H9 (cell line): Measurements from ENCODE around the gene C1orf21. TPM values are rescaled to one million over a fixed set of nuclear protein-coding genes. Genes with fewer than 3 reads are reported as not detected.

ENCODE experiments used
- DNase-seq: peaks from one replicate; pipeline ENCODE4 v3.0.0-alpha.2; 2017
- H2AFZ ChIP-seq: one replicate; pipeline ENCODE4 v1.6.1; 2013; ENCODE audit warnings: mild to moderate bottlenecking, low read length, control low read depth, moderate library complexity
- H2AK5ac ChIP-seq: 2 replicates; pipeline ENCODE4 v1.6.1; 2013; ENCODE audit warnings: low read length, control low read depth, mixed read lengths; ENCODE audit not compliant: insufficient read length
- H2BK120ac ChIP-seq: one replicate; pipeline ENCODE4 v1.6.1; 2013; ENCODE audit warnings: low read depth, mild to moderate bottlenecking, low read length, control low read depth, inconsistent platforms; ENCODE audit not compliant: poor library complexity, severe bottlenecking
- H2BK12ac ChIP-seq: 2 replicates; pipeline ENCODE4 v1.6.1; 2013; ENCODE audit warnings: low read length, control low read depth, mixed read lengths, low read depth; ENCODE audit not compliant: insufficient read length
- H2BK15ac ChIP-seq: 2 replicates; pipeline ENCODE4 v1.6.1; 2013; ENCODE audit warnings: low read depth, low read length, control low read depth
- H2BK20ac ChIP-seq: one replicate; pipeline ENCODE4 v1.6.1; 2013; ENCODE audit warnings: low read depth, mild to moderate bottlenecking, low read length, control low read depth, inconsistent platforms; ENCODE audit not compliant: poor library complexity, severe bottlenecking
- H2BK5ac ChIP-seq: 2 replicates; pipeline ENCODE4 v1.6.1; 2013; ENCODE audit warnings: low read length, control low read depth, mixed read lengths; ENCODE audit not compliant: insufficient read length
- H3K14ac ChIP-seq: 2 replicates; pipeline ENCODE4 v1.6.1; 2013; ENCODE audit warnings: low read length, control low read depth; ENCODE audit not compliant: insufficient read depth
- H3K18ac ChIP-seq: 2 replicates; pipeline ENCODE4 v1.6.1; 2013; ENCODE audit warnings: low read depth, mild to moderate bottlenecking, mixed read lengths, low read length, control low read depth; ENCODE audit not compliant: insufficient read length
- H3K23ac ChIP-seq: 2 replicates; pipeline ENCODE4 v1.6.1; 2013; ENCODE audit warnings: low read length, control low read depth, mixed read lengths, low read depth; ENCODE audit not compliant: insufficient read length
- H3K23me2 ChIP-seq: 2 replicates; pipeline ENCODE4 v1.6.1; 2013; ENCODE audit warnings: low read depth, mild to moderate bottlenecking, mixed read lengths, low read length, control low read depth; ENCODE audit not compliant: insufficient read length, poor library complexity, severe bottlenecking
- H3K27ac ChIP-seq: 2 replicates; pipeline ENCODE4 v1.5.1; 2013; ENCODE audit warnings: low read length, control low read depth, mixed read lengths, low read depth; ENCODE audit not compliant: insufficient read length
- H3K27me3 ChIP-seq: 2 replicates; pipeline ENCODE4 v1.6.1; 2013; ENCODE audit warnings: low read length, control low read depth, inconsistent platforms; ENCODE audit not compliant: insufficient read depth
- H3K4ac ChIP-seq: 2 replicates; pipeline ENCODE4 v1.6.1; 2013; ENCODE audit warnings: low read depth, mild to moderate bottlenecking, control low read depth, inconsistent platforms, low read length, moderate library complexity
- H3K4me1 ChIP-seq: 2 replicates; pipeline ENCODE4 v1.6.1; 2013; ENCODE audit warnings: low read length, control low read depth, inconsistent platforms; ENCODE audit not compliant: insufficient read depth
- H3K4me2 ChIP-seq: 2 replicates; pipeline ENCODE4 v1.6.1; 2013; ENCODE audit warnings: low read length, control low read depth, mixed read lengths; ENCODE audit not compliant: insufficient read length, insufficient read depth
- H3K56ac ChIP-seq: 2 replicates; pipeline ENCODE4 v1.6.1; 2013; ENCODE audit warnings: low read depth, mild to moderate bottlenecking, mixed read lengths, low read length, control low read depth; ENCODE audit not compliant: insufficient read length
- H3K79me1 ChIP-seq: 2 replicates; pipeline ENCODE4 v1.6.1; 2013; ENCODE audit warnings: low read depth, mild to moderate bottlenecking, moderate library complexity, low read length, control low read depth, inconsistent platforms; ENCODE audit not compliant: insufficient read depth, poor library complexity, severe bottlenecking
- H3K79me2 ChIP-seq: 2 replicates; pipeline ENCODE4 v1.6.1; 2013; ENCODE audit warnings: low read length, control low read depth, inconsistent platforms; ENCODE audit not compliant: insufficient read depth
- H3K9ac ChIP-seq: 2 replicates; pipeline ENCODE4 v1.6.1; 2013; ENCODE audit warnings: low read length, control low read depth, mixed read lengths; ENCODE audit not compliant: insufficient read length; ENCODE audit errors: extremely low read depth
- H3K9me3 ChIP-seq: one replicate; pipeline ENCODE4 v1.6.1; 2013; ENCODE audit warnings: low read depth, low read length, inconsistent platforms; ENCODE audit not compliant: control insufficient read depth
- H3T11ph ChIP-seq: one replicate; pipeline ENCODE4 v1.6.1; 2013; ENCODE audit warnings: mild to moderate bottlenecking, low read length, control low read depth, inconsistent platforms
- H4K20me1 ChIP-seq: one replicate; pipeline ENCODE4 v1.6.1; 2013; ENCODE audit not compliant: control insufficient read depth, insufficient read length, insufficient read depth
- H4K5ac ChIP-seq: 2 replicates; pipeline ENCODE4 v1.6.1; 2013; ENCODE audit warnings: low read depth, mild to moderate bottlenecking, mixed read lengths, low read length, control low read depth; ENCODE audit not compliant: insufficient read length
- H4K8ac ChIP-seq: replicated peaks from 2 replicates; pipeline ENCODE4 v1.6.1; 2013; ENCODE audit warnings: low read length, control low read depth, mixed read lengths, low read depth; ENCODE audit not compliant: insufficient read length
- H4K91ac ChIP-seq: 2 replicates; pipeline ENCODE4 v1.6.1; 2013; ENCODE audit warnings: low read depth, mild to moderate bottlenecking, moderate library complexity, mixed read lengths, low read length, control low read depth; ENCODE audit not compliant: insufficient read length
- H3K27ac Mint-ChIP-seq, 3 experiments: 2 replicates in 2 of 3; 3 replicates in 1 of 3; pipeline ENCODE4 v1.8.0; 2020 to 2021; ENCODE audit warnings: mixed read lengths in 3 of 3, mild to moderate bottlenecking in 1 of 3, moderate library complexity in 1 of 3
- H3K27me3 Mint-ChIP-seq: 2 replicates; pipeline ENCODE4 v1.8.0; 2021; ENCODE audit warnings: low read depth, mild to moderate bottlenecking, moderate library complexity, mixed read lengths
- H3K36me3 Mint-ChIP-seq, 3 experiments: 2 replicates in 2 of 3; 3 replicates in 1 of 3; pipeline ENCODE4 v1.8.0; 2020 to 2021; ENCODE audit warnings: low read depth in 3 of 3, mixed read lengths in 3 of 3; ENCODE audit not compliant: insufficient read depth in 1 of 3
- H3K4me1 Mint-ChIP-seq, 2 experiments: 2 replicates each; pipeline ENCODE4 v1.8.0; 2020; ENCODE audit warnings: mixed read lengths in 2 of 2
- H3K4me3 Mint-ChIP-seq, 2 experiments: 2 replicates in 1 of 2; 3 replicates in 1 of 2; pipeline ENCODE4 v1.8.0; 2020 to 2021; ENCODE audit warnings: mild to moderate bottlenecking in 2 of 2, mixed read lengths in 2 of 2, moderate library complexity in 1 of 2
- H3K9me3 Mint-ChIP-seq, 2 experiments: 2 replicates in 1 of 2; 3 replicates in 1 of 2; pipeline ENCODE4 v1.8.0; 2020; ENCODE audit warnings: mild to moderate bottlenecking in 2 of 2, mixed read lengths in 2 of 2, moderate library complexity in 1 of 2
- CTCF ChIP-seq: fragments of 200-600 bp; sonication (generic); conservative IDR thresholded peaks from 3 replicates; pipeline ENCODE4 v1.8.0; 2021; ENCODE audit warnings: antibody characterized with exemption, mild to moderate bottlenecking
- WGBS: extraction: QIAGEN DNeasy Blood & Tissue Kit; methylation state at CpG from one replicate; pipeline ENCODE4 v1.1.7; 2013; ENCODE audit warnings: missing lambda C conversion rate, low lambda C conversion rate, mixed read lengths; ENCODE audit not compliant: insufficient read length; ENCODE audit errors: extremely low coverage; 5-methylcytosine and 5-hydroxymethylcytosine counted together
- total RNA-seq: library from RNA; stranded (reverse); gene quantifications from 2 replicates; pipeline ENCODE4 v1.2.1, GENCODE V29; 2021

C1orf21 gene
- total RNA-seq, 1 experiment from 2014 or later: 36.0 TPM

DNA sequence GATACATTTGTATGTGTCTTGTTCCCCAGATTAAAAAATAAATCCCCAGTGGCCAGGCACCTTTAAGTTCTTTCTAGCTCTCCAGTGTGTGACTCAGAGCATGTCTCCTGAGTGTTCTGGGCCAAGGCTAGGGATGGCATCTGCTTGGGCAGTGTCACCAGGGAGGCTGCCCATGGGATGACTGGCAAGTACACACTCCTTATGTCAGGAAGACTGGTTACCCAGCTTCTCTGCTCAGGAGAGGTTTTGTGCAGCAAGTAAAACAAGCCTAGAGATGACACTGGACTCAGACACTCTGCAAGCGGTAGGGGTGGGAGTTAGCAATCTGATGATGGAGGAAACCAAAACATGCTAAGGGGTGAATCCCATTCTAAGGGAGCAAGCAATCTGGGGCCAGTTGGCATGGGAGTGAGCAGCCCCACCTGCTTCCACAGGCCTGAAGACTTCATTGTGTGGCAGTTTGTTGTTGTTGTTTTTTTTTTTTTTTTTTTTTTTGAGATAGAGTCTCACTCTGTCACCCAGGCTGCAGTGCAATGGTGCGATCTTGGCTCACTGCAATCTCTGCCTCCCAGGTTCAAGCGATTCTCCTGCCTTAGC is 230.7 kb downstream of the C1orf21 start:
- no peak for DNase-seq
- H3K27me3 Mint-ChIP-seq: no peaks in the 10 kb centered on the region
- no peak overlapping the region for H3K18ac ChIP-seq
- H2BK15ac ChIP-seq: no peak overlapping the region
- no peak overlapping the region for H3K4ac ChIP-seq
- H3K27ac ChIP-seq: no peak overlapping the region
- peak overlapping the region in 1 of 3 experiments; percentile 73; a peak in 2 of 7 replicates for H3K27ac Mint-ChIP-seq
- no peak overlapping the region for H2AK5ac ChIP-seq
- H3K4me2 ChIP-seq: no peak overlapping the region
- no peaks in the 10 kb centered on the region for H3K27me3 ChIP-seq
- no peaks in the 10 kb centered on the region; a peak in 1 of 5 replicates for H3K9me3 Mint-ChIP-seq
- no peaks in the 10 kb centered on the region for H3K79me1 ChIP-seq
- H4K5ac ChIP-seq: no peak overlapping the region
- H2BK20ac ChIP-seq: no peak overlapping the region
- H2BK120ac ChIP-seq: no peak overlapping the region
- H2BK12ac ChIP-seq: no peak overlapping the region
- peaks cover 0 to 4% of the 10 kb centered on the region in 2 experiments; a peak in 2 of 4 replicates for H3K4me1 Mint-ChIP-seq
- no peak overlapping the region for H3K56ac ChIP-seq
- H4K20me1 ChIP-seq: no peaks in the 10 kb centered on the region
- no peaks in the 10 kb centered on the region for H3K9me3 ChIP-seq
- no peaks in the 10 kb centered on the region for H3K23me2 ChIP-seq
- no peak overlapping the region for H3T11ph ChIP-seq
- H2AFZ ChIP-seq: no peak overlapping the region
- H2BK5ac ChIP-seq: no peak overlapping the region
- H3K4me1 ChIP-seq: no peaks in the 10 kb centered on the region
- no peak overlapping the region for H3K14ac ChIP-seq
- H3K9ac ChIP-seq: no peak overlapping the region
- H3K4me3 Mint-ChIP-seq: no peak overlapping the region
- no peak for TF ChIP-seq CTCF
- no CpG with 5 or more reads among the region's 3 CpGs for WGBS
- peaks cover 0 to 22% (median 0%) of the 10 kb centered on the region in 3 experiments; a peak in 3 of 7 replicates for H3K36me3 Mint-ChIP-seq
- H3K79me2 ChIP-seq: no peaks in the 10 kb centered on the region
- no peak overlapping the region for H4K8ac ChIP-seq
- no peak overlapping the region for H4K91ac ChIP-seq
- no peak overlapping the region for H3K23ac ChIP-seq
